Measurements from ENCODE around the gene HOXA11. TPM values are rescaled to one million over a fixed set of nuclear protein-coding genes. Genes with fewer than 3 reads are reported as not detected.

HOXA11 gene
- total RNA-seq, 1 experiment from 2014 or later = 0.84 TPM

- Mint-ChIP-seq H3K36me3 (ENCODE audit: insufficient read depth, unreplicated experiment) (no peaks in the 10 kb centered on the region), H3K9me3 (ENCODE audit: unreplicated experiment) (no peaks in the 10 kb centered on the region), H3K27ac (ENCODE audit: low read depth, unreplicated experiment) (no peak overlapping the region), H3K4me3 (ENCODE audit: unreplicated experiment) (no peak overlapping the region), H3K4me1 (ENCODE audit: insufficient read depth, unreplicated experiment) (no peaks in the 10 kb centered on the region), H3K27me3 (ENCODE audit: insufficient read depth, unreplicated experiment) (peaks cover 32% of the 10 kb centered on the region)
- no peak for TF ChIP-seq CTCF (IDR thresholded peaks at IDR 0.05; ENCODE audit: unreplicated experiment)
- ChIA-PET POLR2A (interaction anchor here (1.7 kb wide), 1 partner anchor 581 kb away, joined by 4 read pairs; no protein-coding TSS in a partner anchor), CTCF (interaction anchor here (0.5 to 2.8 kb wide), 6 partner anchors 7 to 904 kb away, joined by 3 to 21 read pairs (median 6); no protein-coding TSS in a partner anchor)
- BruUV-seq (replicated peaks) = no TSS peak
- intact Hi-C loops (cut with micrococcal nuclease) = loop anchor here (10.0 kb wide), 1 partner anchor 1731 kb away; no protein-coding TSS in a partner anchor
- DNase-seq (ENCODE audit: unreplicated experiment) = no peak
Observed at GRCh38 chr7:27194002-27194352, 8.9 kb upstream of the HOXA11 start.

- intact Hi-C loops (cut with micrococcal nuclease) = loop anchor here (10.0 kb wide), 1 partner anchor 1731 kb away; no protein-coding TSS in a partner anchor
- BruUV-seq (replicated peaks) = no TSS peak
- H3K9me3 Mint-ChIP-seq (ENCODE audit: unreplicated experiment) = no peaks in the 10 kb centered on the region
- CTCF ChIA-PET = interaction anchor here (0.9 to 1.1 kb wide), 2 partner anchors 375 to 551 kb away, joined by 3 to 4 read pairs; no protein-coding TSS in a partner anchor
- no peak for DNase-seq (ENCODE audit: unreplicated experiment)
- H3K27ac Mint-ChIP-seq (ENCODE audit: low read depth, unreplicated experiment) = no peak overlapping the region
- H3K4me3 Mint-ChIP-seq (ENCODE audit: unreplicated experiment) = no peak overlapping the region
- POLR2A ChIA-PET = no interaction called here
- H3K4me1 Mint-ChIP-seq (ENCODE audit: insufficient read depth, unreplicated experiment) = no peaks in the 10 kb centered on the region
- H3K27me3 Mint-ChIP-seq (ENCODE audit: insufficient read depth, unreplicated experiment) = peaks cover 26% of the 10 kb centered on the region
- H3K36me3 Mint-ChIP-seq (ENCODE audit: insufficient read depth, unreplicated experiment) = no peaks in the 10 kb centered on the region
- no peak for TF ChIP-seq CTCF (IDR thresholded peaks at IDR 0.05; ENCODE audit: unreplicated experiment)
Observed at GRCh38 chr7:27193335-27194001, 8.4 kb upstream of the HOXA11 start.

GRCh38 chr7:27192546-27193334, 7.7 kb upstream of the HOXA11 start:
- Mint-ChIP-seq H3K36me3 (ENCODE audit: insufficient read depth, unreplicated experiment) (no peaks in the 10 kb centered on the region), H3K27me3 (ENCODE audit: insufficient read depth, unreplicated experiment) (peaks cover 19% of the 10 kb centered on the region), H3K27ac (ENCODE audit: low read depth, unreplicated experiment) (no peak overlapping the region), H3K4me1 (ENCODE audit: insufficient read depth, unreplicated experiment) (no peaks in the 10 kb centered on the region), H3K9me3 (ENCODE audit: unreplicated experiment) (no peaks in the 10 kb centered on the region), H3K4me3 (ENCODE audit: unreplicated experiment) (no peak overlapping the region)
- no peak for DNase-seq (ENCODE audit: unreplicated experiment)
- TF ChIP-seq CTCF (IDR thresholded peaks at IDR 0.05; ENCODE audit: unreplicated experiment) = no peak
- no TSS peak for BruUV-seq (replicated peaks)
- intact Hi-C loops (cut with micrococcal nuclease) = loop anchor here (10.0 kb wide), 1 partner anchor 1732 kb away; no protein-coding TSS in a partner anchor
- ChIA-PET CTCF (interaction anchor here (3.2 kb wide), 1 partner anchor 14 kb away, joined by 10 read pairs; no protein-coding TSS in a partner anchor), POLR2A (no interaction called here)
